ENCODE measurements around the gene CDC14B.

GRCh38 chr9:96491079-96491879 lies 128.4 kb downstream of the CDC14B start:
- TF ChIP-seq POLR2AphosphoS5 (IDR thresholded peaks at IDR 0.05) (no peak), EZH2 (IDR thresholded peaks at IDR 0.05; ENCODE audit: borderline replicate concordance, insufficient read depth, low read length, poor library complexity, severe bottlenecking) (no peak), SMC3 (conservative IDR thresholded peaks at IDR 0.05; ENCODE audit: poor library complexity) (no peak), CTCF (IDR thresholded peaks at IDR 0.05; ENCODE audit: poor library complexity, severe bottlenecking) (no peak), EP300 (conservative IDR thresholded peaks at IDR 0.05; ENCODE audit: poor library complexity, severe bottlenecking) (no peak), RAD21 (conservative IDR thresholded peaks at IDR 0.05) (no peak), TAF1 (IDR thresholded peaks at IDR 0.05; ENCODE audit: low read depth) (no peak)

Data from neural cell (in vitro differentiated cells).